GM12878 (cell line): Measurements from ENCODE around the gene AP5Z1. TPM values are rescaled to one million over a fixed set of nuclear protein-coding genes. Genes with fewer than 3 reads are reported as not detected.
A peak's percentile ranks its signal among the peaks of the same experiment; 100 is the strongest.

Experiments
- ATF2 ChIP-seq: IDR thresholded peaks from 2 replicates; pipeline ENCODE4 v1.6.1; 2012; ENCODE audit warnings: low read length, inconsistent platforms
- BCL3 ChIP-seq: IDR thresholded peaks from 2 replicates; pipeline ENCODE4 v1.6.1; 2011; ENCODE audit warnings: borderline replicate concordance, low read depth, mild to moderate bottlenecking, moderate library complexity, low read length; ENCODE audit not compliant: insufficient read depth, poor library complexity, severe bottlenecking
- BMI1 ChIP-seq: fragments of 450-650 bp; IDR thresholded peaks from 2 replicates; pipeline ENCODE4 v1.6.1; 2016; ENCODE audit warnings: mild to moderate bottlenecking, moderate library complexity, borderline replicate concordance
- E2F4 ChIP-seq: IDR thresholded peaks from 2 replicates; pipeline ENCODE4 v1.6.1; 2012; ENCODE audit warnings: low read depth, low read length, improper control_type of control experiment
- EZH2 ChIP-seq: IDR thresholded peaks from 2 replicates; pipeline ENCODE4 v1.6.1; 2012; ENCODE audit warnings: low read depth, mild to moderate bottlenecking, control low read depth, inconsistent platforms, low read length, borderline replicate concordance; ENCODE audit not compliant: control insufficient read depth
- FOXK2 ChIP-seq: fragments of 450-650 bp; IDR thresholded peaks from 2 replicates; pipeline ENCODE4 v1.6.1; 2017; ENCODE audit warnings: mild to moderate bottlenecking, moderate library complexity
- HDAC6 ChIP-seq: fragments of 200-600 bp; sonication (generic); IDR thresholded peaks from one replicate; pipeline ENCODE4 v1.8.0; 2017; ENCODE audit warnings: antibody characterized with exemption; ENCODE audit not compliant: unreplicated experiment
- IKZF2 ChIP-seq, 2 experiments: fragments of 450-650 bp; IDR thresholded peaks; 2 replicates each; pipeline ENCODE4 v1.6.1; 2017; ENCODE audit warnings: mild to moderate bottlenecking in 2 of 2, moderate library complexity in 2 of 2
- JUND ChIP-seq: IDR thresholded peaks from 2 replicates; pipeline ENCODE4 v1.6.1; 2012; ENCODE audit warnings: low read depth, mild to moderate bottlenecking, low read length, improper control_type of control experiment, moderate library complexity
- MAX ChIP-seq: IDR thresholded peaks from 2 replicates; pipeline ENCODE4 v1.6.1; 2012; ENCODE audit warnings: low read depth, low read length, improper control_type of control experiment
- NFXL1 ChIP-seq: fragments of 450-650 bp; IDR thresholded peaks from 2 replicates; pipeline ENCODE4 v1.6.1; 2017; ENCODE audit warnings: antibody characterized with exemption, mild to moderate bottlenecking, borderline replicate concordance
- NFYB ChIP-seq: IDR thresholded peaks from 2 replicates; pipeline ENCODE4 v1.6.1; 2011; ENCODE audit warnings: low read depth, mild to moderate bottlenecking, low read length, improper control_type of control experiment, moderate library complexity; ENCODE audit not compliant: insufficient read depth
- NRF1 ChIP-seq: conservative IDR thresholded peaks from 2 replicates; pipeline ENCODE4 v1.6.1; 2011; ENCODE audit warnings: mild to moderate bottlenecking, low read depth, low read length, improper control_type of control experiment
- PKNOX1 ChIP-seq: fragments of 450-650 bp; IDR thresholded peaks from 2 replicates; pipeline ENCODE4 v1.6.1; 2016; ENCODE audit warnings: mild to moderate bottlenecking
- SIX5 ChIP-seq: IDR thresholded peaks from 2 replicates; pipeline ENCODE4 v1.6.1; 2011; ENCODE audit warnings: mild to moderate bottlenecking, low read depth, low read length, moderate library complexity; ENCODE audit not compliant: severe bottlenecking
- STAT1 ChIP-seq: fragments of 450-650 bp; conservative IDR thresholded peaks from 2 replicates; pipeline ENCODE4 v1.6.1; 2014; ENCODE audit warnings: antibody characterized with exemption, mild to moderate bottlenecking
- TAF1 ChIP-seq: IDR thresholded peaks from 2 replicates; pipeline ENCODE4 v1.6.1; 2011; ENCODE audit warnings: mild to moderate bottlenecking, low read depth, low read length, borderline replicate concordance
- TCF3 ChIP-seq: IDR thresholded peaks from 2 replicates; pipeline ENCODE4 v1.6.1; 2012; ENCODE audit warnings: low read depth, mild to moderate bottlenecking, low read length, borderline replicate concordance; ENCODE audit not compliant: insufficient read depth
- ZBTB11 ChIP-seq: fragments of 450-650 bp; formaldehyde crosslinking; IDR thresholded peaks from 2 replicates; pipeline ENCODE4 v1.5.0; 2022; ENCODE audit warnings: mild to moderate bottlenecking, missing genetic modification characterization
- polyA plus RNA-seq, 11 experiments: library from polyadenylated mRNA; depleted of rRNA in 4 of 11; unstranded in 6 of 11; stranded (reverse) in 5 of 11; fragments of >200 nt; fragmentation: Nextera tagmentation in 4 of 11; fragmentation: Illumina TruSeq in 1 of 11; extraction: Ambion mirVana in 4 of 11; extraction: Trizol in 1 of 11; gene quantifications; 1 replicate in 1 of 11; 2 replicates in 10 of 11; pipeline versions ENCODE4 v1.2.1 to v1.2.3, GENCODE V29; 2011 to 2016; ENCODE audit warnings: inconsistent platforms in 2 of 11, missing spikeins in 2 of 11, low read depth in 1 of 11
- total RNA-seq, 4 experiments: library from RNA; depleted of rRNA in 3 of 4; stranded (reverse); fragments of >200 nt in 3 of 4; fragmentation: Illumina TruSeq in 1 of 4; extraction: Trizol in 1 of 4; gene quantifications; 2 replicates each; pipeline versions ENCODE4 v1.2.1 to v1.2.3, GENCODE V29; 2013 to 2021

The AP5Z1 gene
- total and polyA plus RNA-seq, 10 of the 15 experiments (the other 5 are each of a cell fraction or from before 2014, with no cell fraction given), result 0.37 to 43.4 (median 19.4) TPM

GRCh38 chr7:4745971-4746919, 29.2 kb upstream of the AP5Z1 start (continued):
- no peak for TF ChIP-seq E2F4
- no peak for TF ChIP-seq BCL3
- peak; percentile 73; the same call in 1 of the 2 replicates for TF ChIP-seq FOXK2
- TF ChIP-seq HDAC6, result no peak
- TF ChIP-seq MAX, result no peak
- TF ChIP-seq IKZF2 (IDR thresholded peaks at IDR 0.05), result peak in 1 of 2 experiments; percentile 19; a peak in 2 of 4 replicates
- TF ChIP-seq EZH2, result no peak
- no peak for TF ChIP-seq JUND
- TF ChIP-seq STAT1, result no peak
- TF ChIP-seq NFYB, result no peak
- no peak for TF ChIP-seq NRF1
- no peak for TF ChIP-seq ATF2
- no peak for TF ChIP-seq ZBTB11 (CRISPR knock-in tag)
- no peak for TF ChIP-seq TCF3
- TF ChIP-seq TAF1, result no peak; the same call in 1 of the 2 replicates
- no peak for TF ChIP-seq NFXL1
- TF ChIP-seq PKNOX1, result no peak
- no peak for TF ChIP-seq SIX5
- TF ChIP-seq BMI1, result no peak
